OCI-LY7 (cell line): ENCODE measurements around the gene BAMBI.

Experiments
- CTCF ChIP-seq: fragments of 200-600 bp; sonication (generic); conservative IDR thresholded peaks from 2 replicates; pipeline ENCODE4 v1.5.1; 2014; ENCODE audit warnings: mild to moderate bottlenecking, antibody characterized with exemption, low read length, moderate library complexity, mixed read lengths
- EZH2phosphoT487 ChIP-seq: fragments of 200-600 bp; sonication (generic); IDR thresholded peaks from 2 replicates; pipeline ENCODE4 v1.6.1; 2018; ENCODE audit warnings: low read depth, borderline replicate concordance, mild to moderate bottlenecking, mixed run types, antibody characterized with exemption, low read length, moderate library complexity, mixed read lengths

GRCh38 chr10:28652106-28652505 lies 25.2 kb upstream of the BAMBI start:
- TF ChIP-seq CTCF = no peak
- TF ChIP-seq EZH2phosphoT487 = no peak
